ENCODE data around the gene TRIM13. TPM values are rescaled to one million over a fixed set of nuclear protein-coding genes. Genes with fewer than 3 reads are reported as not detected.
"Not testable (repeated sequence)": the region's sequence is repeated elsewhere in the genome, so short reads cannot be mapped to it uniquely, and the experiment has no call there.

TRIM13 gene, protein sequence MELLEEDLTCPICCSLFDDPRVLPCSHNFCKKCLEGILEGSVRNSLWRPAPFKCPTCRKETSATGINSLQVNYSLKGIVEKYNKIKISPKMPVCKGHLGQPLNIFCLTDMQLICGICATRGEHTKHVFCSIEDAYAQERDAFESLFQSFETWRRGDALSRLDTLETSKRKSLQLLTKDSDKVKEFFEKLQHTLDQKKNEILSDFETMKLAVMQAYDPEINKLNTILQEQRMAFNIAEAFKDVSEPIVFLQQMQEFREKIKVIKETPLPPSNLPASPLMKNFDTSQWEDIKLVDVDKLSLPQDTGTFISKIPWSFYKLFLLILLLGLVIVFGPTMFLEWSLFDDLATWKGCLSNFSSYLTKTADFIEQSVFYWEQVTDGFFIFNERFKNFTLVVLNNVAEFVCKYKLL
- total RNA-seq = 26.4 and 31.6 TPM in 2 replicates
- 13.9 TPM for polyA plus RNA-seq (2012)

DNA sequence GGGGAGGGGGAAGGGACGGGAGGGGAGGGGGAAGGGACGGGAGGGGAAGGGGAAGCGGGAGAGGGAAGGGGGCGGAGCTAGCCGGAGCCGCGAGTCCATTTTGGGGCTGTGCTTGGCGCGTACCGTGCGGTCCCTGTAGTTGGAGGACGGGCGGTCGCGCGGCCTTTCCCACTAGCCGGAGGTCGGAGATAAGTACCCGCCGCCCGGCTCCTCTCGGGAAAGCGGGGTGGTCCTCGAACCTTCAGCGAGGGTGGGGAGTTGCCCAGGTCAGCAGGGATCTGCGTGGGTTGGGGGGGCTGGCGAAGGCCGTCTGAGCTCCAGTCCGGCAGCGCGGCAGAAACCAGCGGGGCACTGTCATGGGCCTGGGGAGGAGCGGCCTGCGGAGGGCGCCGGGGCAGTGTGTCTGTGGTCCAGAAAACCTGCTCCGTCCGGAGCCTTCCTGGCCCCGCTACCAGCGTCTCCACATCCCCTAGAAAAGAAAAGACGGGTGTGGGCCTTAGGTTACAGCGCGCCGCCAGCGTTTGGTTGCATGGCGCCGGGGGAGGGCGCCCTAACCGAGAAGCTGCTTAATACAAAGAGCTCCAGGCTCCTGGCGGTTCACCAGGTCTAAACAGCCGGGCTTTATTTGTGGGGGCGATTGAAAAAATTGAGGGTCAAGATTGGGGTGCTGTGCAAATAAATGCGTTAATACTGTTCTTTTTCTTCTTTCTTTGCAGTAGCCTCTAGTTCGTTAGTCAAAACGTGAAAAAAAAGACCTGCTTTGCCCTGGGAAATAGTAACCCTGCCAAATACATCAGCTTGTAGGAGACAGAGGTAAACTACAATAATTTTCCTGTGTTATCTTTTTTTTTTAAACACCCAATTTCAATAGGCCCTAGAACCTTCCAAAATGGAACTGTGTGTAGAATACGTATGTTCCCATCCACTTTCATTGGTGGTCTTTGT, at the start of gene TRIM13:
Gene TRIM13 (plus strand): TSS at position 92 of the 945 bp plus-strand sequence. CDS start 14,899 bp downstream, outside the sequence.
- peak; percentile 93 for DNase-seq (ENCODE audit: low read depth)

DNA sequence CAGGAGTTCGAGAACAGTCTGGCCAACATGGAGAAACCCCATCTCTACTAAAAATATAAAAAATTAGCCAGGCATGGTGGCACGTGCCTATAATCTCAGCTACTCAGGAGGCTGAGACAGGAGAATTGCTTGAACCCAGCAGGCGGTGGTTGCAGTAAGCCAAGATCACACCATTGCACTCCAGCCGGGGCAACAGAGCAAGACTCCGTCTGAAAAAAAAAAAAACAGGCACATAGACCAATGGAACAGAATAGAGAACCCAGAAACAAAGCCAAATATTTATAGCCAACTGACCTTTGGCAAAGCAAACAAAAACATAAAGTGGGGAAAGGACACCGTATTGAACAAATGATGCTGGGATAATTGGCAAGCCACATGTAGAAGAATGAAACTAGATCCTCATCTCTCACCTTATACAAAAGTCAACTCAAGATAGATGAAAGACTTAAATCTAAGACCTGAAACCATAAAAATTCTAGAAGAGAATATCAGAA, 48.0 kb upstream of the TRIM13 start:
- not testable (repeated sequence) for DNase-seq (ENCODE audit: low read depth)

DNA sequence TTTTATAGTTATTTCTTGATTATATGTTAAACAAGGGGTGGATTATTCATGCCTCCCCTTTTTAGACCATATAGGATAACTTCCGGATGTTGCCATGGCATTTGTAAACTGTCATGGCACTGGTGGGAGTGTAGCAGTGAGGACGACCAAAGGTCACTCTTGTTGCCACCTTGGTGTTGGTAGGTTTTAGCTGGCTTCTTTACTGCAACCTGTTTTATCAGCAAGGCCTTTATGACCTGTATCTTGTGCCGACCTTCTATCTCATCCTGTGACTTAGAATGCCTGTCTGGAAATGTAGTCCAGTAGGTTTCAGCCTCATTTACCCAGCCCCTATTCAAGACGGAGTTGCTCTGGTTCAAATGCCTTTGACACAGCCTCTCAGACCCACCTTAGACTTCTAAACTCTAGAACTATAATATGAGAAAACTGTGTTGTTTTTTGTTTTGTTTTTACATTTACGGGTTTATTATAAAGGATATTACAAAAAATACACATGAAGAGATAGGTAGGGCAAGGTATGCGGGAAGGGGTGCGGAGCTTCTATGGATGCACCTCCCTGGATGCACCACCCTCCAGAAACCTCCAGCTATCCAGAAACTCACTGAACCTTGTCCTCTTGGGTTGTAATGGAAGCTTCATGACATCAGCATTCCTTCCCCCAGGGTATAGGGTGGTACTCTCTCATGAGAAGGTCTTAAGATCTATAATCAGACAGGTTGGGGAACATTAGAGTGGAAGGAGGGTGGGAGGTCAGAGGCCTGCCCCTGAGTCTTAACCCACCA, 44.9 kb upstream of the TRIM13 start:
- DNase-seq (ENCODE audit: low read depth) = no peak

DNA sequence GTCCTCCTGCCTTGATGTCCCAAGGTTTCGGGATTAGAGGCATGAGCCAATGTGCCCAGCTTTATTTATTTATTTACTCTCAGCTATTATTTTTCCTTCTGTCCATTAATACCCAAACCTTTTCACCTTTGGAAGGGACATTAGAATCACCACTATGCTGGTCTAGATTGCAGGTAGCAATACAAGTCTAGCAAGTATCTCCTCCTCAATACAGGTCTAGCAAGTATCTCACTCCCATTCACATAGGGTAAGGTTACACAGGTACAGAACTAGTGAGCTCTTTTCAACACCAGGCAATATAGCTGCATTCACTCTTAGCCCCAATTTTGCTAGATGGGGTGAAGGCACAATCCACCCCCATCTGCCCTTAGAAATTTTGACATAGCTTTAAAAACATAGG, 43.3 kb upstream of the TRIM13 start:
- DNase-seq (ENCODE audit: low read depth) = no peak

DNA sequence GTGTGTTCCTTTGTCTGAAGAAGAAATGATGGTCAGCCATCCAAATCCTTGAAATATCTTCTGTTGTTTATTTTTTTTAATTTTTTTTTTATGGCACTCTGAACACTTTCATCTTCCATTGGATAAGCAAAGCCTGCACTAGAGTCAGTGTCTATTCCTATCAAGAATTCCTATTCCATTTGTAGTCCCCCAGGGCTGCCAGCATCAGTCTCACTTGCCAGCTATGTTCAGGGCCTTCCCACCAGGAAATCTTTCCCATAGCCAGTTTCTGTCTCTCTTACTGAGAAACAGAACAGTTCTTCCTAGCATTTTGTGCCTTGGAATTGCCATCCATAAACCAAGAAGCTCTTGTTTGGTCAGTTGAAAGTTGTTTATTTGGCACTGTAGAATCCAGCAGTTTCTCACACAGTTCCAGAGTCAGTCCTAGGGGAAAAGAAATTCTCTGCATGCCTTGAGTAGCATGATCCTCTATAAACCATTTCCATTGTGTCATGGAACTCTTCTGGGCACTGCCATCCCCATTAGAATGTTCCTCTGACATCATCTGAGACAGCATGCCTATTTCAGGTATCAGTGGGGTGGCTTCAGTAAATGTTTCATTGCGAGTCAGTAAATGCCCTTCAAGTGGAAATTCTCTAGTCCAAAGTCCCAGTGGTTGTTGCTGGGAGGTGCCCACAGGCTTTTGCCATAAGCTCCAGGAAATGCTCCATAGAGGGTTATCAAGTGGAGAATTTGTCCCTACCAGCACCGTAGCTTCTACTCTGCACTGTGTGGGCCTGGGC, 42.0 kb upstream of the TRIM13 start:
- peak; percentile 75 for DNase-seq (ENCODE audit: low read depth)

DNA sequence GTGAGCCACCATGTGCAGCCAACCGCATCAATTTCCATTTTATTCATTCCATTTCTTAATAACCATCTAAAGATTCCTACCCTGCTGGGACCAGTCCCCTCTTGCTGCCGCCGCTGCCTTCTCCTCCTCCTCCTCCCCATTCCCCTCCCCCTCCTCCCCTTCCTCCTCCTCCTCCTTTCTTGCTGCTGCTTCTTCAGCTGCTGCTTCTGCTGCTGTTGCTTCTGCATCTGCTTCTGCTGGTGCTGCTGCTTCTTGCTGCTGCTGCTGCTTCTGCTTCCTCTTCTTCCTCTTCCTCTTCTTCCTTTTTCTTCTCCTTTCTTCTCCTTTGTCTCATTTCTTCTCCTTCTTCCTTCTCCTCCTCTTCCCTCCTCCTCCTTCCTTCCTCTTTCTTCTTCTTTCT, 40.7 kb upstream of the TRIM13 start:
- DNase-seq (ENCODE audit: low read depth) = no peak

DNA sequence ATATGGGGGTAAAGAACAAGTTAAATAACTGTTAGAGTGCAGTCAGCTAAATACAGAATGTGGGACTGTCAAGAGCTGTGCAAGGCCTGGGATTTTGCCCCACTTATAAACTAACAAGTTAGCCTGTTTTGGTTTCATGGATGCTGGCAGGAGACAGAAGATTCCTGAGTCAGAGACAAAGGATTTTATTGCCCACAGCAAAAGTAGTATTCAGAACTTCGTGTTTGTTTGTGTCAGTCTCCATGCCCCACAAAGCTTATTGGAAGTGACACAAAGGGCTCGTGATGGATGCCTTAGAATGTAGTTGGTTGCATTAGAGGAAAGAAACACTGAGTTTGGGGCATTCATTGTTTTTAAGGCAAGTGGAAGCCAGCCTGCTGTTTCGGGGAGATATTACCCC, 38.5 kb upstream of the TRIM13 start:
- DNase-seq (ENCODE audit: low read depth) = no peak

DNA sequence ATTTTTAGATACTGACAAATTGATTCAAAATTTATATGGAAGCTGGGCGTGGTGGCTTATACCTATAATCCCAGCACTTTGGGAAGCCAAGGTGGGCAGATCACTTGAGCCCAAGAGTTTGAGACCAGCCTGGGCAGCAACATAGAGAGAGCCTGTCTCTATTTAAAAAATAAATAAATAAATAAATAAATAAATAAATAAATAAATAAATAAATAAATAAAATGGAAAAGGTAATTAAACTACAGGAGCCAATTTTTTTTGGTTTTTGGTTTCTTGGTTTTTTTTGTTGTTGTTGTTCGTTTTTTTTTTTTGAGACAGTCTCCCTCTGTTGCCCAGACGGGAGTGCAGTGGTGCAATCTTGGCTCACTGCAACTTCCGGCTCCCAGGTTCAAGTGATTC, 29.4 kb upstream of the TRIM13 start:
- no peak for DNase-seq (ENCODE audit: low read depth)

DNA sequence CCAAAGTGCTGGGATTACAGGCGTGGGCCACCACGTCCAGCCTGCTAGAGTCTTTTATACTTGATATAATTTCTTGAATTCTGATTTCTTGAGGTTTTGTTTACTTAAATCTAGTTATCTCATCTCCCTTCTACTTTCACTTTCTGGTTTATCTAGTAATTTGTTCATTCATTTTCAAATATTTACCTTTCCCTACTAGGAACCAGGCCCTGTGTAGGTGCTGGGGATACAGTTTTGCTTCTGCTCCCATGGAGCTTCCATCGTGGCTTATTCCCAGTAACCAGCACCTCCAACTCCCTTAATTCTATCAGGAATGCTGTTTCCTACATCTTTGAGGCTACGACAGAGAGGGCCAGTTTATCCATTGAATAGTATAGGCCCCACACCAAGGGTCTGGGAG, 24.1 kb upstream of the TRIM13 start:
- DNase-seq (ENCODE audit: low read depth) = no peak

DNA sequence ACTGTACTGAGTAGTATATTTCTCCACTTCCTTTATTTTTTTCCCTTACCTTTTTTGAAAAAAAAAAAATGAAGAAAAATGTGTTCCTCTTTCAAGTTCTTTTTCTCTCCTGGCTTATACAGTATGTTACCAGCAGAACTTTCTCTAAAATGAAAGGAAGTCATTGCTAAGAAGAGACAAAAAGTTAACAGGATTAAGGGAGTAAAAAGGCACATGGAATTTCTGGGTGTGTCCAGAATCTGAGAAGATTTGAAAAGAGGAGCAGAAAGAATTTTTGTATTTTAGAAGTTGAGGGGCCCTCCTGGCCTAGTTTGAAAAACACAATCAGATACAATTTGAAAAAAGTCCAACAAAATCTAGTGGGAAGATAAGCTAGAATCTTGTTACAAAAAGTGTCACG, 21.0 kb upstream of the TRIM13 start:
- DNase-seq (ENCODE audit: low read depth) = no peak

DNA sequence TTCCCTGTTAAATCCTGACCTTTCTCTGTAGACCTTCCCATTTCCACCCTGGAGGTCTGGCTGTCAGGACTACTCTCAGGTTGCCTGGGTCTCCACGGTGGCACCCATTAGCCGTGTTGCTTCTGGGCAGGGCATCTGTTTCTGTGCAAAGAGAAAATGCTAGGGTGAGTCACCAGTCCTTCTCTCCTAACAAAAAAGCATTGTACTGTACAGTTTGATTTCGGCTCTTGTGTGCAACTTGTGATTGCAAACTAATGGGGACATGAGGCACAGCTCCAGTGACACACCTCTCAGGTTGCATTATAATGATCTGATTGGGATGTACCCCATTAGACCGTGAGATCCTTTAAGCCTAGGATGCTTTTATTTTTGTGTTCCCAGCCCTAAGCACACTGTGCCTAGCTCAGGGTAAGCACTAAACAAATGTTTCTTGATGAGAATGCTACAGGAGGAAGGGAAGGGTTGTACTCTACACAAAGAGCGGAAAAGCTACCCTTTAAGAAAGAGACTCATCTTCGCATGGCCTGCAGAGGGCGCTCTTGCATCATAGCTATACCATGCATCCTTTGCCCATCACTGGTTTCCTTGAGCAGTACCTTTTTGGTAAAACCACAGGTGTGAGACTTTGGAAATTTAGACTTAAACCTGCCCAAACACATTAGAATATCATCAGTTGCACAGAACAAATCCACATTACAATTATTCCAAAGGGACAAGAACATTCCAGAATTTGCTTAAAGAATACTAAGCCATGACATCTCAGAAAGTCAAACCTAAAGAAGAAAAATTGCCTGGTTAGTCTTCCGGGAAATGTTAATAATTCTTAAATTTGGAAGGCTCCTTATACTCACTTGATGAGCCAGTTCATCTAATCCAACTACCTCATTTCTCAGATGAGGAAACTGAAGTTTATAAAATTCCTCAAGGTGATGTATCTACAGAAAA, 20.3 kb upstream of the TRIM13 start:
- peak; percentile 75 for DNase-seq (ENCODE audit: low read depth)

DNA sequence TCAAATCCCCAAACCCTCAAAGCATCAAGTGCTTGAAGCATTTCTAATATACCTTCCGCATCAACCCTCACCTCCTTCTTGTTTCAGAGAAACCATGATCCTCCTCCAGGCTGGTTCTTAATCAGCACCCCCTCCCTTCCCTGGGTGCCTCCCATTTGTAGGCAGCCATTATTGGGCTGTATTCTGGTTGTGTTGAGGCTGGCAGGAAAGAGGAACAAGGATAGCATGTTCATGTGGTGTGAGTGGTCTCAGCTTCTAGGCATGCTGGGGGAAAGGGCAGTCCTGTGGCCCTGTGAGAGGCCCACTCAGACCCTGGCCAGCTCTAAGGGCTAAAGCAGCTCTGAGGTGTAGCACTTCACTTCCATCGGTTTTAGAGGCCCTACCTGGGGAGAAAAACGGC, 18.9 kb upstream of the TRIM13 start:
- no peak for DNase-seq (ENCODE audit: low read depth)

DNA sequence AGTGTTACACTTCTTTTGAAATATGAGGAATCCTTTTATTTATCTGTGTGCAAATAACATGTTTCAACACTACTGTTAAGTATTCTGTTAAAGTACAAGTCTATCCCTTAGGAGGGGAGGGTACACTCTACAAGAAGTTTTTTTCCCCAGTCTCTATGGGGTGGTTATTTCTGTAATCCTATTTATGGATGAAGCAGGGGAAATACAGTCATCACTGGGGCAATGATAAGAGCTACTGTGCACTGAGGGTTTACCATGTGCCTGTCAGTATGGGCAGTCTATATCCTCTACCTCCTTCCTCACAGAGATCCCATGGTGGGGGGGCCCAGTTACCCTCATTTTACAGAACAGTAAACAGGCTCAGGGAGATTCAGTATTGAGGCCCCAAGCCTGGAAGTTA, 16.6 kb upstream of the TRIM13 start:
- no peak for DNase-seq (ENCODE audit: low read depth)

DNA sequence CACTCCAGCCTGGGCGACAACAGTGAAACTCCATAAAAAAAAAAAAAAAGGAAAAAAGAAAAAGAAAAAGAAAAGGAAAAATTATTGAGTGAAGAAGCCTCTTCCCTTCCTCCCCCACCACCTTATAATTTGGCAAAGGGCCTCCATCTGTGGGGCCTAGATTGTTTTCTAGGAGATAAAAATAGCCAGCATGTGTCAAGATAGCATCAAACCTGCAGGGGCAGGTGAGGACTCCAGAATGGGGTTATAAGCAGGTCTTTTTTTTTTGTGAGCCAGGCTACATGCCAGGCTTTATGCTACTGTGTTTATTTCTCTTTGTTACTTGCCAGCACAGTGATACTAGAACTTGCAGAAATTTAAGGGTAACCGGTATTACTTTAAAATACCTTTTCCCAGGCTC, 11.7 kb upstream of the TRIM13 start:
- peak; percentile 32 for DNase-seq (ENCODE audit: low read depth)

DNA sequence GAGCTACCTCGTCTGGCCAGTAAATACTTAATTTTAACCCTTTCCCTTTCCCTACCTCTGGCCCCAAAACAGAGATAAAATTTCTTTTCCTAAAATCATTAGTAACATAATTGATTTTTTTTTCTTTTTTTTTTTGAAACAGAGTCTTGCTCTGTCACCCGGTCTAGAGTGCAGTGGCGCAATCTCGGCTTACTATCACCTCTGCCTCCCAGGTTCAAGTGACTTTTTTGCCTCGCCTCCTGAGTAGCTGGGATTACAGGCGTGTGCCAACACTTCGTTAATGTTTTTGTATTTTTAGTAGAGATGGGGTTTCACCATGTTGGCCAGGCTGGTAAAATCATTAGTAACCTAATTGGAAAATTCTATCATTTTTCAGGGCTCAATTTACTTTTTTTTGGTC, 10.4 kb upstream of the TRIM13 start:
- DNase-seq (ENCODE audit: low read depth) = no peak

DNA sequence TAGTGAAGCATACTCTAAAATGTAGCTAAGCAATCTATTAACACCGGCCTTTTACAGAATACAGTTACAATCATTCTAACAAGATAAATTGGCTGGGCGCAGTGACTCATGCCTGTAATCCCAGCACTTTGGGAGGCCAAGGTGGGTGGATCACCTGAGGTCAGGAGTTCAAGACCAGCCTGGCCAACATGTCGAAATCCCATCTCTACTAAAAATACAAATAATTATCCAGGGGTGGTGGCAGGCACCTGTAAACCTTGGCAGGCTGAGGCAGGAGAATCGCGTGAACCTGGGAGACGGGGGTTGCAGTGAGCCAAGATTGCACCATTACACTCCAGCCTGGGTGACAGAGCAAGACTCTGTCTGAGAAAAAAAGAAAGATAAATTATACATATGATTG, 6.2 kb upstream of the TRIM13 start:
- not testable (repeated sequence) for DNase-seq (ENCODE audit: low read depth)

DNA sequence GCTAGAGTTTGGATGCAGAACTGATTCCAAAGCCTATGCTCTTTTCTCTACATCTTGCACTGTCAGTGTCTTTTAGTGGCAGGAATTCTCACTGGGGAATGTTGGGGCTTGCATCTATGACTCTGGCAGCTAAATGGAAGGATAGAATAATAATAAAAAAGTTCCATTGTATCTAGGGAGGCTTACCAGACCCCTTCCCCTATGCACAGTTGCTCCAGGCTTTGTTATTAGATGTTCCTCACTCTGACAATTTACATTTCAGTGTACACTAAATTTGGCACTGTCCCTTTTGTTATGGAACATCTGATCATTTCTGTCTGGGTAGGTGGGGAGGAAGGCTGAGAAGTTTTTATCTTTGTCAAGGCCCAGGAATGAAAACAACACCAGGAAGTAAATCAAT, 3.7 kb upstream of the TRIM13 start:
- DNase-seq (ENCODE audit: low read depth) = no peak

DNA sequence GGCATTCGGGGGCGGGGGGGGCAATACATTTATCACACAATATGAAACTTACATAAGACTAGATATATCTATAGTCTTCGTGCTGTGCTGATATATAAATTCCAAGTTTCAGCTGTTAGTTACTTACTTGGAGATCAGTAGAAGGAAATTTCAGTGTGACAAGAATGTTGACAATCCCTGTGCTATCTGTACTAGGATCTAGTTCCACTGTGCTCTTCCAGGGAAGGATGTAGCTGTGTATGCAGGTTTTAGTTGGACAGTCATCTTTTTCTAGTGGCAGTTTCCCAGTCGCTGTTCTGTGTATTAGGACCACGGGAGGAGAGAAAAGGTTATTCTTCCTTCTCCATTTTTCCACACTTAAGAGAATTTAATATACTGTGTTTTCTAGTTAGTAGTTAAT, 3.2 kb upstream of the TRIM13 start:
- DNase-seq (ENCODE audit: low read depth) = no peak

DNA sequence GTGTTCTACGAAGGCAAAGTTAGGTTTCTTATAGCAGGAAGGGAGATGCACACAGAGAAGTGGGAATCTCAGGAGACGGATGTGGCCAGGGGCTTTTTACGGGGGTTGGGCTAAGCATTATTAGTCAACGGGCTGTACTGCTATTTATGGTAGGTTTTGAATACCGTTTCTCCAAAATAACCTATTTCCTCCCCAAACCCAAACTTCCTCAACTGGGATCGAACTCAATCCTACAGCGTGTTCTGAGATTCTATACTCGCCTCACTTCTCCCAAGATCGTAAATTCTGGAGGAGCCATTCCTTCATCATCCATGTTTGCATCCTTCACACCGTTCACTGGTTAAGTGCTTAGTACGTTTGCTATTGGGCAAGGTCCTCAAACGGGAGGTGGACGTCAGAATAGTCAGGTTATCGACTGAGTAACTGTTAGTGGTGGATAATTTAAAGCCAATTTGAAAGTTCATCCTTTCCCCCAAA, 1.2 kb upstream of the TRIM13 start:
- DNase-seq (ENCODE audit: low read depth) = no peak

Measured in myocyte (in vitro differentiated cells).